Measurements from ENCODE around the gene DLG5.

Gene DLG5

GRCh38 chr10:77742172-77742571, 184.4 kb downstream of the DLG5 start:
- no peak for DNase-seq

- DNase-seq: no peak
These were observed 184.8 kb downstream of the DLG5 start for GRCh38 chr10:77741746-77742145.
